GM18951 (cell line): ENCODE data around the gene ITPKC.
"Not testable (repeated sequence)": the region's sequence is repeated elsewhere in the genome, so short reads cannot be mapped to it uniquely, and the experiment has no call there.

Source experiments
- POLR2A ChIP-seq: IDR thresholded peaks from 4 replicates; pipeline ENCODE4 v1.6.1; 2011; ENCODE audit warnings: mild to moderate bottlenecking; ENCODE audit not compliant: insufficient read length, insufficient read depth; ENCODE audit errors: extremely low read depth
- in situ Hi-C: fragments of 300-500 bp; cut with MboI; formaldehyde crosslinking; loops from one replicate; pipeline ENCODE4 v1.12.0; 2022; ENCODE audit warnings: low sequenced_read_pairs, mixed read lengths, inconsistent platforms; ENCODE audit not compliant: unreplicated experiment

Gene ITPKC

DNA sequence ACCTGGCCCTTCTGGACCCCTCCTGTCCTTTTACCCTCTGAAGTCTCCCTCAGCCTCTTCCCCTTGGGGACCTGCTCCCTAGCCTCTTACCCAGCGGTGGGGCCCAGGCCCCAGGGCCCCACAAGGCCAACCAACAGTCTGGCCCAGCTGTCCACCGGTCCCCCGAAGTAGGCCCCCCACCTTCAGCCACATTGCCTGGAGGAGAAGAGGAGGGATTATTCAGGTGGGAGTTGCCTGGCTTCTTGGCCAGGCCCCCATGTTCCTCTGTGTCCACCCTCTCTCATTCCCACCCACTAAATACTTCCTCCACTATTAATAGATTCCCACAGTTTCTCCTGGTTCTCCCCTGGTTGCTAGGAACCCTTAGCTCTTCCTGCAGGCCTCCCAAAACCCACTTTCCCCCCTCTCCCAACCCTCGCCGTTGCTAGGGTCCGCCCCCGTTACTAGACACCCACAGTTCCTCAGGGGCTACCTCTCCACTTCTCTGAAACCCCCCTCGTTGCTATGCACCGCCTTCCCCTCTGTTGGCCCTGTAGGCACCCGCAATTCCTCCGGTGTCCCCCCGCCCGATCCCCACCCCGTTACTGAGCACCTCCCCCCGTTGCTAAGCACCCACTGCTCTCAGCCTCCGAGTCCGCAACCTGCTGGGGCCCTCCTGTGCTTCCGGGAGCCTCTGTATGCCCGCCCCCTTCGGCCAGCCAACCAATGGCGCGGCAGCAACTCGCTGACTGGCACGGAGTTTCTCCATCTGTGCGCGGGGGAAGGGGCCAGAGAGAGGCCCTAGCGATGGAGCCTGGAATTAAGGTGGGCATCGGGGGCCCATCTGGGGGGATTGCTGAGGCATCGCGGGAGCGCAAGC, 2.2 kb upstream of the ITPKC start:
- in situ Hi-C loops: no loop called here
- peak; percentile 44 for TF ChIP-seq POLR2A

GRCh38 chr19:40716031-40716481, 856 bp upstream of the ITPKC start:
- TF ChIP-seq POLR2A: no peak
- in situ Hi-C loops: no loop called here

GRCh38 chr19:40717325-40717879, 490 bp downstream of the ITPKC start:
- in situ Hi-C loops: no loop called here
- no peak for TF ChIP-seq POLR2A

- no peak for TF ChIP-seq POLR2A
- in situ Hi-C loops: no loop called here
Observed at GRCh38 chr19:40717880-40718773, 1.2 kb downstream of the ITPKC start.

DNA sequence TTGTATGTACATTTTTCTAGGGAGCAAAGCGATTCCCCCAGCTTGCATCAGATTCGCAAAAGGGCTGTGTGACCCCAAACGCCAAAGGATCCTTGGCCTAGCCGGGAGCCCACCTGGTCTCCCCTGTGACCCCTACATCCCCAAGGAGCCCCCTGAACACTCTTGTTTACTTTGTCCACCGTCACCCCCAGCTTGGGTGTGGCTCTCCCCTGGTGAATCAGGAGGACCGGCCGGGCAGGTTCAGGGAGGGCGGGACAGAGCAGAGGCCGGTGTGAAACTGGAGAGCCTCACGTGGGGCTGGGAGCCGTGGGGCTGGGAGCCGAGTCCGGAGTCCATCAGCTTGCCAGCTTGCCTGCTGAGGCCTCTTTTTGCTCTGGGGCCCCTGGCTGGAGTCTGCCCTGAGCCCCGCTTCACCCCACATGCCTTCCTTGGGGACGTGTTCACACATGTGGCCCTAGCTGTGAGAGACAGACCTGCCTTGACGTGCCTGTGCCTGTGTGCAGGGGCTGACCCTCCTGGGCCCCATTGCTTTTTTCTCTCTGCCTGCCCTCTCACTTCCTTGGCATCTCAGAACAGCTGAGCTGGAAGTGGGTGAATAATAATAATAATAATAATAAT, 2.0 kb downstream of the ITPKC start:
- in situ Hi-C loops: no loop called here
- peak; percentile 42 for TF ChIP-seq POLR2A

GRCh38 chr19:40719414-40719894, 2.5 kb downstream of the ITPKC start:
- no peak for TF ChIP-seq POLR2A
- in situ Hi-C loops: no loop called here

DNA sequence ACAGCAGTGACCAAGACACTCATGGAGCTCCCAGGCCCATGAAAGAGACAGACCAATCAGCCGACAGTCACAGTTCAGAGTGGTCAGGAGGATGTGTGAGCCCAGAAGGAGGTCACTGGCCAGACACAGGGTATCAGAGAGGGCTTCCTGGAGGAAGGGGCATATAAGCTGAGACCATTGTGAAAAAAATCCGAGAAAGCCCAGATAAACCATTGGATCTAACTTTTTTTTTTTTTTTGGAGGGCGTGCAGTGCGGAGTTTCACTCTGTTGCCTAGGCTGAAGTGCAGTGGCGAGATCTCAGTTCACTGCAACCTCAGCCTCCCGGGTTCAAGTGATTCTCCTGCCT, 4.2 kb downstream of the ITPKC start:
- no peak for TF ChIP-seq POLR2A
- in situ Hi-C loops: no loop called here

- TF ChIP-seq POLR2A: no peak
- in situ Hi-C loops: no loop called here
Observed at GRCh38 chr19:40721936-40722661, 5.2 kb downstream of the ITPKC start.

DNA sequence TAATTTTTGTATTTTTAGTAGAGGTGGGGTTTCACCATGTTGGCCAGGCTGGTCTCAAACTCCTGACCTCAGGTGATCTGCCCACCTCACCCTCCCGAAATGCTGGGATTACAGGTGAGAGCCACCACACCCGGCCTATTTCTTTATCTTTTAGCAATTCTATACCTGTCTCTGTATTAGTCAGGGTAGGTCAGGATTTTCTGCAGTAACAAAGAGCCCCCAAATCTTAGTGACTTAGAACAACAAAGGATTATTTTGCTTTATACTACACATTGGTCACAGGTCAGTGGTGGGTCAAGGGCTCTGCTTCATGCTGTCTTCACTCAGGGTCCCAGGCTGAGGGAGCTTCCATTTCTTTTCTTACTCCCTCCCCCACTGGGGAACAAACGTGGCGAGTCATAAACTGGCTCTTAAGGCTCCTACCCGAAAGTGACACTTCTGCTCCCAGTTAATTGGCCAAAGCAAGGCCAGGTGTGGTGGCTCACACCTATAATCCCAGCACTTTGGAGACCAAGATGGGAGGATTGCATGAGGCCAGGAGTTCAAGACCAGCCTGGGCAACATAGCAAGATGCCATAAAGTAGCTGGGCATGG, 6.8 kb downstream of the ITPKC start:
- no peak for TF ChIP-seq POLR2A
- in situ Hi-C loops: no loop called here

DNA sequence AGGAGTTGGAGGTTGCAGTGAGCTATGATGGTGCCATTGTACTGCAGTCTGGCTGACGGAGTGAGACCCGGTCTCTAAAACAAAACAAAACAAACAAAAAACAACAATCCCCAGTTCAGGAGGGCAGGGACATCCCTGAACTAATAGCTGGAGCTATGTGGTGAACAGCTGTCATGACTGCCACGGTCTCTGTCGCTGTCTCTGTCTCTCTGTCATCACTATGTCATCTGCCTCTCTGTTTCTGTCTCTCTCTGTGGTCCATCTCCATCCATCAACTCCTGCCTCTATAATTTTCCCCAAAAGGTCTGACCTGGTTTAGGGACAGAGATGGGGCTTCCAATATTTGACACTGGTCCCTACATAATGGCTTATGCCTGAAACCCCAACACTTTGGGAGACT, 7.4 kb downstream of the ITPKC start:
- in situ Hi-C loops: no loop called here
- no peak for TF ChIP-seq POLR2A

DNA sequence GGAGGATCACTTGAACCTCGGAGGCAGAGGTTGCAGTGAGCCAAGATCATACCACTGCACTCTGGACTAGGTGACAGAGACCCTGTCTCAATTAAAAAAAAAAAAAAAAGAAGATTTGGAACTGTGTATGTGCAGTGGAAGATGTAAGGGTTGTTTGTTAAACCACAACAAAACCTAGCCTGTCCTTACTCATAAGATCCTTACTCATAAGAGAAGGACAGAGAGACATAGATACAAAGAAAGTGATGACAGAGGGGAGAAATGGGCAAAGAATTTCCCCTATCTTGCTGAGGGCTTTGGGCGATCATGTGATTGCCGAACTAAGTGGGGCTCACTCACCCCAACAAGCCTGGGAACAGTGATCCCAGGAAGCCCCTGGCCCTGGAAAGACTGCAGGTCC, 7.9 kb downstream of the ITPKC start:
- in situ Hi-C loops: no loop called here
- no peak for TF ChIP-seq POLR2A

GRCh38 chr19:40726279-40726678, 9.4 kb downstream of the ITPKC start:
- TF ChIP-seq POLR2A: no peak
- in situ Hi-C loops: no loop called here

DNA sequence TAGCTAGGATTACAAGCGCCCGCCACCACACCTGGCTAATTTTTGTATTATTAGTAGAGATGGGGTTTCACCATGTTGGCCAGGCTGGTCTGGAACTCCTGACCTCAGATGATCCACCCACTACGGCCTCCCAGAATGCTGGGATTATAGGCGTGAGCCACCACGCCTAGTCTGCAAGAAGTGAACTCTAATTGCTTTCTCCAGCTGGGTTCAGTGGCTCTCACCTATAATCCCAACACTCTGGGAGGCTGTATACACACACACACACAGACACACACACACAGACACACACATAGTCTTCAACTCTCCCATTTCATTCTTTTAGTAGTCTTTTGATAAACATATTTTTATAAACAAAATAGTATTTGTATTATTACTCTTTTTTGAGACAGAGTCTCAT, 13.2 kb downstream of the ITPKC start:
- in situ Hi-C loops: not testable (repeated sequence)

- in situ Hi-C loops: not testable (repeated sequence)
Observed at GRCh38 chr19:40732304-40732703, 15.4 kb downstream of the ITPKC start.
